Smooth muscle cell of the pulmonary artery (primary cell): Measurements from ENCODE around the gene ZC2HC1B. TPM values are rescaled to one million over a fixed set of nuclear protein-coding genes. Genes with fewer than 3 reads are reported as not detected.

Experiments
- total RNA-seq: library from RNA; depleted of rRNA; stranded (reverse); fragments of >200 nt; gene quantifications from 2 replicates; pipeline ENCODE4 v1.2.3, GENCODE V29; 2014

Gene ZC2HC1B
- total RNA-seq = not detected in 2 replicates

GRCh38 chr6:143864234-143864633 lies at the start of gene ZC2HC1B:
TSS of gene ZC2HC1B (plus strand) at chr6:143864474. CDS start at chr6:143864540, 66 bp downstream.

DNA sequence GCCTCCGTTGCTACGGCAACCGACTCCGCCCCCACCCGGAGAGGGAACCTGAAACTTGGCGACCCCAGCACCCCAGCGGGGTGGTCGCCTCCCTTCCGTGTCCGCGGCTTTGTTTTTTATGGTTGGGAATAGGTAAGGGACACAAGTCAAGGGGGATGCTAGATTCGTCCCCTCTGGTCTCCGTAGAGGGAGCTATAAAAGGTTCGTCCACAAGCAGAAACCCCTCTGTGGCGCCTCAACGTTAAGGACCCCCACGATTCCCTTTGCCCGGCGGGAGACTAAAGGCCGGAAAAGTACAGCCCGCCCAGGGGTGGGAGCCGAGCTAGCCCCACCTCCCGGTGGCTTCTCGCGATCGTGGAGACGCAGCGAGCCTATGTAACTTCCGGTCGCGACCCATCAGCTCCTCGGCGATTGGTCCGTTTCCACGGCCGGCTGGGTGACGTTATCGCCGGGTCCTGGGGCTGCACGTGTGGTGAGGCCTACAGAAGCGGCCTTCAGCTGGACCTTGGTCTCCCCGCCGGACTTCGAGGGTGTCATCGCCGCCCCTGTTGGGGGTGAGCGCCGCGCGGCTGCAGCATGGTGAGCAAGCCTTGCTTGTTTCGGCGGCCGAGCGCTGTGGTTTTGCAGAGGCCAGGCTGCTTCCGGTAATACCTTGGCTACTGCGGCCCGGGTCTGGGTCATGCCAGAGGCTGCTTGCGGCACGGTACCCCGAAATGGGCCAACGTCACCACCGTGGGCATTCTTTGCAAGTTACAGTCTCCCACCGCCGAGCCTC lies 21.2 kb upstream of the ZC2HC1B start, which contains the start of gene LTV1:
Gene LTV1 (plus strand): TSS at position 437 of the 775 bp plus-strand sequence. CDS start 140 bp downstream, at position 577.

Other genes starting within 250 kb of the ZC2HC1B start
- gene PHACTR2, start 186.5 kb upstream of the ZC2HC1B start, total RNA-seq = 53.8 and 54.3 TPM in 2 replicates
- 14.1 and 17.8 TPM in 2 replicates for gene LTV1, start 21.1 kb upstream of the ZC2HC1B start, total RNA-seq
- gene PLAGL1, start 143.8 kb downstream of the ZC2HC1B start, total RNA-seq = 44.0 and 48.2 TPM in 2 replicates
- 44.6 and 53.3 TPM in 2 replicates for gene SF3B5, start 231.1 kb downstream of the ZC2HC1B start, total RNA-seq